Measurements from ENCODE around the gene PARD6B.
"Not testable (repeated sequence)": the region's sequence is repeated elsewhere in the genome, so short reads cannot be mapped to it uniquely, and the experiment has no call there.

Gene PARD6B

DNA sequence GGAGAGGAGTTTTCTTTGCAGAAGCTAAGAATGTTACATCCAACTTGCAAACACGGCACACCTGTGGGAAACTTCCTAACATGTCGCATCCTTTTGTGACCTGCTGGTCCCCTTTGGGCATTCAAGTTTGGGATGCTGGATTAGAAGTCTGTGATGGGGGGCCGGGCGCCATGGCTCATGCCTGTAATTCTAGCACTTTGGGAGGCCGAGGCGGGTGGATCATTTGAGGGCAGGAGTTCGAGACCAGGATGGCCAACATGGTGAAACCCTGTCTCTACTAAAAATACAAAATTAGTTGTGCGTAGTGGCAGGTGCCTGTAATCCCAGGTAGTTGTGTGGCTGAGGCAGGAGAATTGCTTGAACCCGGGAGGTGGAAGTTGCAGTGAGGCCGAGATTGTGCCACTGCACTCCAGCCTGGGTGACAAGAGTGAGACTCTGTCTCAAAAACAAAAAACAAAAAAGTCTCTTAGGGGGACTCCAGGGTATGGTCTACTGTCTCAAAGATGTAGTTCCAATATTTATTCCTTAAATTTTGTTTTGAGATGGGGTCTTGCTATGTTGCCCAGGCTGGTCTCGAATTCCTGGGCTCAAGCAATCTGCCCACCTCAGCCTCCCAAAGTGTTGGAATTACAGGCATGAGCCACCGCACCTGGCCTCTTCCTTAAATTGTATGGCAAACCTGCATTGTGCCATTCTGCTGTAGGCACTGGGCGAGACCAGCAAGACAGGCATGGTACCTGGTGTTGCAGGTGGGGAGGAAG, 69.8 kb downstream of the PARD6B start:
- DNase-seq: not testable (repeated sequence)

DNA sequence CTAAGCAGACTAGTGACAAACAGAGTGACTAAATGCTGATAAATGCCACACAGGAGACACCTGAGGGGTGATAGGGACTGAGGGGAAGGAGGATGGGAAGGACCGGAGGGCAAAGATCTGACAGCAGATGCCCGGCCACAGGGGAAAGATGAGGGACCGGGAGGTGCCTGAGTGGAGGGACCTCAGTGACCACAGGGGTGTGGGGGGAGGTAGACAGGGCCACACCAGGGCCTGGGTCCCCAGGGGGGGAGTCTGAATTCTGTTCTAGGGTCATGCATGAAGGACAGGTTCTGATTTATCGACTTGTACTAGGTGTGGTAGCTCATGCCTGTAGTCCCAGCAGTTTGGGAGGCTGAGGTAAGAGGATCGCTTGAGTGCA, 70.4 kb downstream of the PARD6B start:
- DNase-seq: no peak

GRCh38 chr20:50802289-50802688, 70.9 kb downstream of the PARD6B start:
- DNase-seq: no peak

DNA sequence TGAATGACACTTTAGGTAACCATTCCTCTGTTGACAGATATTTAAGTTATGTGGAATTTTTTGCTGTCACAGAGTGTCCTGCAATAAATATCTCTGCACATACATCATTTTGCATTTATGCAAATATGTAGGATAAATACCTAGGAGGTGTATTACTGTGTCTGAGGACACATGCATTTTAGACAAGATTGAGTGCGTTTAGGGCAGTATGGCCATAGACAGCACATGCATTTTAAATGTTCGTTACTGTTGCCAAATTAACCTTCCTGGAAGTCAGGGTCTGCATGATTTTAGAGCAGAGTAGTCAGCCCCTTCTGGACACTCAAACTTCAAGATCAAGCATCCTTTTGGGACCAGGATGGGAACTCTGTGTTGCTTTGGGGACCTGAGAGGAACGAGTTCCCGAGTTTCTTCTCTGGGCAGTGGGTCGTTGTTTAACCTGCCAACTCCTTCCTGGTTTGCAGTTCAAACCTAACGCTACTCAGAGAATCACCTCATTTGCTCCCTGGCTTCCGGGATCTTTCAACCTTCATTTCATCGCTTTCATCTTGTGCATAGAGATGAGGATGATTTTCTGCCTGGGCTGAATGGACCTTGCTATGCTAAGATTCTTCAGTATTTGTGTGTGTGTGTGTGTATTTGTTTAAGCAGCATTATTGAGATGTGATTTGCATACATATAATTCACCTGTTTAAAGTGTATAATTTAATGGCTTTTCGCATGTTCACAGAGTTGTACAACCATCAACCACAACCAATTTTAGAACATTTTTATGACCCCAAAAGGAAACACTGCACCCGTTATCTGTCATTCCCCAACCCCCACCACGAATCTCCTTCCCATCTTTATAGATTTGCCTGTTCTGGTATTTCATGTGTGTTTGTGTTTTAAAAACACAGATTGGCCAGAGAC, 73.3 kb downstream of the PARD6B start:
- DNase-seq: no peak

- DNase-seq: no peak
Observed at GRCh38 chr20:50805349-50805684, 73.9 kb downstream of the PARD6B start.

GRCh38 chr20:50806126-50806768, 74.9 kb downstream of the PARD6B start:
- DNase-seq: no peak

Measured in left hindlimb (tissue), 1 donor.